ENCODE measurements around the gene WDR12.
"Not testable (repeated sequence)": the region's sequence is repeated elsewhere in the genome, so short reads cannot be mapped to it uniquely, and the experiment has no call there.

WDR12 gene

DNA sequence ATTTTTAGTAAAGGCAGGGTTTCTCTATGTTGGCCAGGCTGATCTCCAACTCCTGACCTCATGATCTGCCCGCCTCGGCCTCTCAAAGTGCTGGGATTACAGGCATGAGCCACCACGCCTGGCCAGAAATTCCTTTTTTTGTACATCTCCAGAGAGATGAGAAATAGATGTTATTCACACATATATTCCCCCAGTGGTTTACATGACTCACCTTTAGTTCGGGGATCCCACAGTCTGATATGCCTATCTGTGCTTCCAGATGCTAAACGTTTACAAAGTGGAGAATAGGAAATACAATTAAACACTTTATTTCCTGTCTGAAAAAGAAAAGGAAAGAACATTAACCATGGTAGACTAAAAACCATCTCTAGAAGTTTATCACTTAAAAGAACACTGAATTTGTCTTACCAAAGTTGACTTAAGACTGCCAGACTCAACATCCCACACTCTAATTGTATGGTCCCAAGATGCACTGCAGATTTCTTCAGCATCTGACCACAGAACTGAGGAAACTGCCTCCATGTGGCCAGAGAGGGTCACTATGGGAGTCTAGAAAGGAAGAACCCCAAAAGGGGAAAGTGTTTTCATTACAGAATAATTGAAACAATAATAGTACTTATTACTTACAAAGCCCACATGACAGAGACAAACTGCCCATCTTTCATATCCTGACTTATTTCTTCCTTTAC lies 27.3 kb downstream of the WDR12 start:
- DNase-seq, result no peak

DNA sequence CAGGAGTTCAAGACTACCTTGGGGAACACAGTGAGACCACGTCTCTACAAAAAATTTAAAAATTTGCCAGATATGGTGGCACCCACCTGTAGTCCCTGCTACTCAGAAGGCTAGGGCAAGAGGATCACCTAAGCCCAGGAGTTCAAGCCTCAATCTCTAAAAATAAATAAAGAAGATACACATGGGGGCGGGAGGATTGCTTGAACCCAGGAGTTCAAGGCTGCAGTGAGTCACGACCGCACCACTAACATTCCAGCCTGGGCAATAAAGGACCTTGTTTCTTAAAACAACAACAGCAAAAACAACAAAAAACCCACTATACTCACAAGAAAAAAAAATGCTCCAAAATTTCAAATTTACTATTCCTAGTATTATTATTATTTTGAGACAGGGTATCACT lies 29.9 kb downstream of the WDR12 start:
- no peak for DNase-seq

GRCh38 chr2:202877699-202878098 lies 33.8 kb downstream of the WDR12 start:
- no peak for DNase-seq

DNA sequence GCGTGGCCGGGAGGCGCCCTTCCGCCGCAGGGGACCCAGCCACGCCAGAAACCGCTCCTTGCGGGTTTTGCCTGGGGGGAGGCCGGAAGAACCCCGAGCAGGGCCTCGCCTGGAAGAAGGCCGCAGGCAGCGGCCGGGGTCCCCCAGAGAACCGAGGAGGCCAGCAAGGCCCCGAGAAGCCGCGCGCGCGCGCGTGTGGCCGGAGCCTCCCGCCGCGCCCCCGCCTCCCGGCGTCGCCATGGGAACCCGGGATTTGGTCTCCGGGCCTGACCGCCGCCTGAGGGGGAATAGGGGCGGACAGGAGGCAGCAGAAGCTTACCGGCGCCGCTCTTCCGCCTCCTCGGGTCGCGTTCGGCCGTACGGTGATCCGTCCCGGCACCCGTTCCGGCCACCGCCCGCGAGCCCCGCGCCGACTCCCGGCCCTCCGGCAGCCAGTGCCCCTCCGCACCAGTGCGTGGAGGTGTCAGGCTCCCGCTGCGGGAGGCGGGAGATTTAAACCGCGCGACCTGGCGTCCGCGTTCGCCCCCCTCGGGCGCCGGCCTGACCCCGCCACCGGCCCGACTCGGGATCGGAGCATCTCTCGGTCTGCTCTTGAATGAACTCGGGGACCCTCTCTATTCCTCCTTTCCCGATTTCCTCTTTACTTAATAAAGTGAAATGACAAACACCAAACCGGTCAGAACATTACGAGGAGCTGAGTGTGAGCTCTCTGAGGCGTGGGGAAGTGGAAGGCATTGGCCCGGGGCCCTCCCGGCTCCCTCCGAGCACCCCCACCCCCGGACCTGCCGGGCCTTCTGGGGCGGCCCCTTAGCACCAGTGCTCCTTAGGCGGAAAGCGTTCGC lies 40.0 kb downstream of the WDR12 start, which contains the start of gene ICA1L:
Gene ICA1L (minus strand): TSS at position 467 of the 842 bp plus-strand sequence. CDS start 42,757 bp downstream, outside the sequence.
- peak; percentile 58 for DNase-seq

GRCh38 chr2:202870431-202871299 lies 40.8 kb downstream of the WDR12 start:
- peak; percentile 95 for DNase-seq

- DNase-seq, result no peak
Observed at GRCh38 chr2:202861987-202862386, 49.5 kb downstream of the WDR12 start.

GRCh38 chr2:202858601-202859000 lies 52.9 kb downstream of the WDR12 start:
- no peak for DNase-seq

DNA sequence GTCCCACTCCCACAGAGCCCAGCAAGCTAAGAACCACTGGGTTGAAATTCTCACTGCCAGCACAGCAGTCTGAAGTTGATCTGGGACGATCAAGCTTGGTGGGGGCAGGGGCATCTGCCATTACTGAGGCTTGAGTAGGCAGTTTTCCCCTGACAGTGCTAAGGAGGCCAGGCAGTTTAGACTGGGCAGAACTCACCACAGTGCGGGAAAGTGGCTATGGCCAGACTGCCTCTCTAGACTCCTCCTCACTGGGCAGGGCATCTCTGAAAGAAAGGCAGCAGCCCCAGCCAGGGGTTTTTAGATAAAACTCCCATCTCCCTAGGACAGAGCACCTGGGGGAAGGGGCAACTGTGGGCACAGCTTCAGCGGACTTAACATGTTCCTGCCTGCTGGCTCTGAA lies 62.1 kb downstream of the WDR12 start:
- not testable (repeated sequence) for DNase-seq

DNA sequence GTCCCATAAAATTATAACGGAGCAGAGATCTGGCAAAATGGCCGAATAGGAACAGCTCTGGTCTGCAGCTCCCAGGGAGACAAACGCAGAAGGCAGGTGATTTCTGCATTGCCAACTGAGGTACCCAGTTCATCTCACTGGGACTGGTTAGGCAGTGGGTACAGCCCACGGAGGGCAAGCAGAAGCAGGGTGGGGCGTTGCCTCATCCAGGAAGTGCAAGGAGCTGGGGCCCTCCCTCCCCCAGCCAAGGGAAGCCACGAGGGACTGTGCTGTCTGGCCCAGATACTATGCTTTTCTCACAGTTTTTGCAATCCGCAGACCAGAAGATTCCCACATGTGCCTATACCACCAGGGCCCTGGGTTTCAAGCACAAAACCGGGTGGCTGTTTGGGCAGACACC lies 62.7 kb downstream of the WDR12 start:
- DNase-seq, result no peak

DNA sequence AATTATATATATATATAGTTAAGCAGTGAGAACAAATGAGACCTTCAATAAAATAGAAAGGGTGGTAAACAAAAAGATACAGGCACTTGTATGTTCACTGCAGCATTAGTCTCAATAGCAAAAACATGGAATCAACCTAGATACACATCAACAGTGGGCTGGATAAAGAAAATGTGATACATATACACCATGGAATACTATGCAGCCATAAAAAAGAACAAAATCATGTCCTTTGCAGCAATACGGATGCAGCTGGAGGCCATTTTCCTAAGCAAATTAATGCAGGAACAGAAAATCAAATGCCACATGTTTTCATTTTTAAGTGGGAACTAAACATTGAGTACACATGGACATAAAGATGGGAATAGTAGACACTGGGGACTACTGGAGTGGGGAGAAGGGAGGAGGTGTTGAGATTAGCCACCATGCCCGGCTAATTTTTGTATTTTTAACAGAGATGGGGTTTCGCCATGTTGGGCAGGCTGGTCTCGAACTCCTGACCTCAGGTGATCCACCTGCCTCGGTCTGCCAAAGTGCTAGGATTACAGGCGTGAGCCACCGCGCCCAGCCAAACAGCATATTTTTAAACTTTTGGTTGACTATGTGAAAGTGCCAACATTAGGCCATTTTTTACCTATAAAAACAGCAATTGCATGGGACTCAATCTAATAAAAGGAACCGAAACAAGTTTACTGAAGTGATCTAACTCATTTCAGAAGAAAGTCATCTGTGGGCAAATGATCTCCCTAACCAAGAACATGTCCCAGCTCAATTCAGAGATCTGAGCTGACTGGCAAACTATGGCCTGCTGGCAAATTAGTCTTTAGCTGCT lies 63.6 kb downstream of the WDR12 start:
- DNase-seq, result no peak

- no peak for DNase-seq
Observed at GRCh38 chr2:202844656-202845055, 66.8 kb downstream of the WDR12 start.

DNA sequence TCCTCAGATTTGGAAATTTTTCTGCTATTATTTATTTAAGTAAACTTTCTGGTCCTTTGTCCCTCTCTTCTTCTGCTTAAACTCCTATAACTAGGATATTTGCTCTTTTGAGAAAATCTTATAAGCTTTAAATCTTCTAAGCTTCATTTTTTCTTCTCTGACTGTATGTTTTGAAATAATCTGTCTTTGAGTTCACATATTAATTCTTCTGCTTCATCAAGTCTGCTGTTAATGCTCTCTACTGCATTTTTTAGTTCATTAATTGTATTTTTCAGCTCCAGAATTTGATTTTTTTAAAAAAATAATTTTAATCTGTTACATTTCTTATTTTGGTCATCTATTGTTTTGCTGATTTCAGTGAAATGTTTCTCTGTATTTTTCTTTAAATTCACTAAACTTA lies 68.8 kb downstream of the WDR12 start:
- DNase-seq, result no peak

GRCh38 chr2:202841090-202841867 lies 70.2 kb downstream of the WDR12 start:
- no peak for DNase-seq

- no peak for DNase-seq
Observed at GRCh38 chr2:202831242-202832220, 79.9 kb downstream of the WDR12 start.

GRCh38 chr2:202824901-202825300 lies 86.6 kb downstream of the WDR12 start:
- DNase-seq, result no peak
